ENCODE results near the gene MAGED4B.

- TF ChIP-seq HDAC6 (IDR thresholded peaks at IDR 0.05; ENCODE audit: low read depth, low read length) (no peak), REST (IDR thresholded peaks at IDR 0.05; ENCODE audit: borderline replicate concordance) (no peak), REST (CRISPR knock-in tag; IDR thresholded peaks at IDR 0.05; ENCODE audit: low read depth) (no peak), CTCF (IDR thresholded peaks at IDR 0.05 in 2 of 3, conservative IDR thresholded peaks at IDR 0.05 in 1 of 3; ENCODE audit: insufficient read depth in 2 of 3, low read depth in 1 of 3, low read length in 3 of 3) (no peak), HMG20B (CRISPR knock-in tag; IDR thresholded peaks at IDR 0.05) (no peak), VEZF1 (CRISPR knock-in tag; IDR thresholded peaks at IDR 0.05) (no peak), CBX2 (IDR thresholded peaks at IDR 0.05; ENCODE audit: insufficient read depth, low read length, poor library complexity, severe bottlenecking) (no peak), KDM5B (IDR thresholded peaks at IDR 0.05; ENCODE audit: insufficient replicate concordance, low read depth, low read length) (no peak), SPI1 (IDR thresholded peaks at IDR 0.05; ENCODE audit: borderline replicate concordance, low read depth, low read length) (no peak), NR2C2 (CRISPR knock-in tag; IDR thresholded peaks at IDR 0.05) (no peak), NR2C2 (tag; IDR thresholded peaks at IDR 0.05) (no peak), U2AF1 (optimal IDR thresholded peaks at IDR 0.05; ENCODE audit: low read depth, low read length) (no peak), POLR2AphosphoS5 (IDR thresholded peaks at IDR 0.05; ENCODE audit: control insufficient read depth, insufficient read depth, low read depth, low read length) (no peak)
Observed at GRCh38 chrX:52031371-52031770, 37.6 kb downstream of the MAGED4B start.
